ENCODE data around the gene GLDC. TPM values are rescaled to one million over a fixed set of nuclear protein-coding genes. Genes with fewer than 3 reads are reported as not detected.

The GLDC gene
- total and polyA plus RNA-seq, 9 donors: 0.07 to 4.3 (median 0.72) TPM; not detected in 2

DNA sequence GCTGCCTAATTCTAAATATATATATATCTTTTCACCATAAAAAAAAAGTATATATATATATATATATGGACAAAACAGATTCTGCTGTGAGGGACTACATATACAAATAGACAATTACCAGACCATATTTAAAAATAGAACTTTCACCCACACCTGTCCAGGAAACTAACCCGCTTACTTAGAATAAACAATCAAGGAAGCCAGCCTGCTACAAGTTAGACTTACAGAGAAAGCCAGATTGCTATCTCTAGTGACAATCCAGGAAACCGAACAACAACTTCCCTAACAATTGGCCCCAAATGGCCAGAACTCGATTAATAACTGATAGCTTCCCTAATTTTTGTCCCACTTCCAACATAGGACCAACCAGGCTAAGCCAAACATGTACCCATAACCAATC is 5.9 kb downstream of the GLDC start:
- no peaks in the 10 kb centered on the region for H3K27me3 ChIP-seq
- H3K4me1 ChIP-seq (ENCODE audit: insufficient read depth): no peaks in the 10 kb centered on the region
- no peak for DNase-seq
- intact Hi-C loops (cut with DNase I): no loop called here
- no peaks in the 10 kb centered on the region for H3K9me3 ChIP-seq
- H3K4me3 ChIP-seq: no peak overlapping the region
- no peaks in the 10 kb centered on the region for H3K36me3 ChIP-seq
- no peak for TF ChIP-seq EP300 (IDR thresholded peaks at IDR 0.05)
- TF ChIP-seq POLR2A (IDR thresholded peaks at IDR 0.05): no peak
- TF ChIP-seq, protein P1, sequence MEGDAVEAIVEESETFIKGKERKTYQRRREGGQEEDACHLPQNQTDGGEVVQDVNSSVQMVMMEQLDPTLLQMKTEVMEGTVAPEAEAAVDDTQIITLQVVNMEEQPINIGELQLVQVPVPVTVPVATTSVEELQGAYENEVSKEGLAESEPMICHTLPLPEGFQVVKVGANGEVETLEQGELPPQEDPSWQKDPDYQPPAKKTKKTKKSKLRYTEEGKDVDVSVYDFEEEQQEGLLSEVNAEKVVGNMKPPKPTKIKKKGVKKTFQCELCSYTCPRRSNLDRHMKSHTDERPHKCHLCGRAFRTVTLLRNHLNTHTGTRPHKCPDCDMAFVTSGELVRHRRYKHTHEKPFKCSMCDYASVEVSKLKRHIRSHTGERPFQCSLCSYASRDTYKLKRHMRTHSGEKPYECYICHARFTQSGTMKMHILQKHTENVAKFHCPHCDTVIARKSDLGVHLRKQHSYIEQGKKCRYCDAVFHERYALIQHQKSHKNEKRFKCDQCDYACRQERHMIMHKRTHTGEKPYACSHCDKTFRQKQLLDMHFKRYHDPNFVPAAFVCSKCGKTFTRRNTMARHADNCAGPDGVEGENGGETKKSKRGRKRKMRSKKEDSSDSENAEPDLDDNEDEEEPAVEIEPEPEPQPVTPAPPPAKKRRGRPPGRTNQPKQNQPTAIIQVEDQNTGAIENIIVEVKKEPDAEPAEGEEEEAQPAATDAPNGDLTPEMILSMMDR (IDR thresholded peaks at IDR 0.05): no peak
- 78 to 85% (median 79%) methylated on average over 3 of the region's 3 CpGs for WGBS, 3 donors
- no peak overlapping the region for H3K27ac ChIP-seq

DNA sequence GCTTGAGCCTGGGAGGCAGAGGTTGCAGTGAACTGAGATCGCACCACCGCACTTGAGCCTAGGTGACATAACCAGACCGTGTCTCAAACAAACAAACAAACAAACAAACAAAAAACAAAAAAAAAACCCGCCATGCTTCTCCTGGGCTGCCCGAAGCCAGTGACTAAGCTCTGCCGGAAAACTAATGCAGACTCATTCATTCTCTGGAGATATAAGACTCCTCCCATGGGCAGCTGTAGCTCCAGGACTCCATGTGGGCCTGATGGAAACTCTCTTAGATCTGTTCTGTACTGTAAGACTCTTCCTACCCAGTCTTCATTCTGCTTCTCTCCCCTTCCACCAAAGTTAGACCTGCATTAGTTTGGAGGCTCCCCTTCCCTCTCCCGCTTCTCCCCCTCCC is 11.1 kb downstream of the GLDC start:
- Histone ChIP-seq H3K27me3 (no peaks in the 10 kb centered on the region), H3K4me1 (ENCODE audit: insufficient read depth) (no peaks in the 10 kb centered on the region), H3K27ac (no peak overlapping the region), H3K9me3 (no peaks in the 10 kb centered on the region), H3K4me3 (no peak overlapping the region), H3K36me3 (no peaks in the 10 kb centered on the region)
- no peak for DNase-seq
- intact Hi-C loops (cut with DNase I): no loop called here
- TF ChIP-seq EP300 (IDR thresholded peaks at IDR 0.05) (no peak), POLR2A (IDR thresholded peaks at IDR 0.05) (no peak)
- TF ChIP-seq, protein P1 (IDR thresholded peaks at IDR 0.05): no peak
- WGBS, 3 donors: 81 to 84% (median 83%) methylated on average over 7 of the region's 7 CpGs

DNA sequence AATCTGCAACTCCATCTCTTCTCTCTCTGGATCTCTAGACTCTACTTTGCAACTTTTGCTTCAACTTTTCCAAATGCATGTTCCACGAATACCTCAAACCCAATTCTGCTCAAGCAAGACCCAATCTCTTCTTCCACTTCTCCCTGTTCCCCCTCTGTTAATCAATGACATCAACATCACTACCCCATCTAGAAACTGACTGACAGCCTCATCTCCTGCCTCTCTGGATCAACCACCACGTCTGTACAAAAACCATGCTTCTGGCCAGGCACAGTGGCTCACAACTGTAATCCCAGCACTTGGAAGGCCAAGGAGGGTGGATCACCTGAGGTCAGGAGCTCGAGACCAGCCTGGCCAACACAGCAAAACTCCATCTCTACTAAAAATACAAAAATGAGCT is 12.2 kb downstream of the GLDC start:
- Histone ChIP-seq H3K4me1 (ENCODE audit: insufficient read depth) (no peaks in the 10 kb centered on the region), H3K27me3 (no peaks in the 10 kb centered on the region), H3K27ac (no peak overlapping the region), H3K4me3 (no peak overlapping the region), H3K9me3 (no peaks in the 10 kb centered on the region), H3K36me3 (no peaks in the 10 kb centered on the region)
- WGBS, 3 donors: 74 to 86% (median 84%) methylated on average over 3 of the region's 3 CpGs
- no peak for DNase-seq
- TF ChIP-seq EP300 (IDR thresholded peaks at IDR 0.05) (no peak), POLR2A (IDR thresholded peaks at IDR 0.05) (no peak)
- TF ChIP-seq, protein P1 (IDR thresholded peaks at IDR 0.05): no peak
- intact Hi-C loops (cut with DNase I): no loop called here

DNA sequence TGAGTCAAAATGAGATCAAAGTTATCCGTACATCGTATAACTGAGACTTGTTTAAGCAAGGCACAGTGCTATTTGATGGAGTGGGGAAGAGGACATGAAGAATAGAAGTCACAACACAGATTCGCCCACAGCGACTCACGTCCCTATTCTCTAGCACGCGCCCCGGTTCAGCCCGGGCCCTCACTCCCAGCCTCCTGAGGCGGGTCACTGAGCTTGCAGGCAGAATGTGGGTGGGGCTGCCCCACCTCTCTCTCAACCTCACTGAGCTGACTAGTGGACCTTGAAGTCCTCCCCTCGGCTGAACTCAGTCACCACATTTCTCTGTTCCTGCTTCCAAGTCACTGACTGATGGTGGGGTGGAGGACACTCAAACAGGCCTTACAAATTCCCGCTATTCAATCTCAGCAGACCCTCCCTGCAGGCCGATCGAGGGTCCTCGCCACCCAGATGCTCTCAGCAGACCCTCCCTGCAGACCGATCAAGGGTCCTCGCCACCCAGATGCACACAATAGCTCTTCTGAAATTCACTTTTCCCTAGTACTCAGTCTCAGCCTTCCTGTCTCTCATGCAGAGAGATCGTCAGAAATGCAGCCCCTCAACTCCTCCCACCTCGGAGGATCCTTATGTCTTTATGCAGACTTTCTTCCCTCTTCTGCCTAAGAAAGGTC is 12.9 kb downstream of the GLDC start:
- H3K4me3 ChIP-seq: no peak overlapping the region
- 69 to 77% (median 72%) methylated on average over 19 of the region's 19 CpGs for WGBS, 3 donors
- H3K9me3 ChIP-seq: no peaks in the 10 kb centered on the region
- TF ChIP-seq POLR2A (IDR thresholded peaks at IDR 0.05) (no peak), EP300 (IDR thresholded peaks at IDR 0.05) (no peak)
- TF ChIP-seq, protein P1 (IDR thresholded peaks at IDR 0.05): no peak
- intact Hi-C loops (cut with DNase I): no loop called here
- no peaks in the 10 kb centered on the region for H3K4me1 ChIP-seq (ENCODE audit: insufficient read depth)
- no peaks in the 10 kb centered on the region for H3K27me3 ChIP-seq
- DNase-seq: no peak
- no peak overlapping the region for H3K27ac ChIP-seq
- H3K36me3 ChIP-seq: no peaks in the 10 kb centered on the region

All from ovary (tissue), 9 donors.